Osteoblast (primary cell): Measurements from ENCODE around the gene MCCC1. TPM values are rescaled to one million over a fixed set of nuclear protein-coding genes. Genes with fewer than 3 reads are reported as not detected.
A peak's percentile ranks its signal among the peaks of the same experiment; 100 is the strongest.

ENCODE experiments used
- DNase-seq: peaks from one replicate; pipeline ENCODE4 v3.0.0; 2011; ENCODE audit warnings: low spot score, mixed read lengths; ENCODE audit not compliant: insufficient read length; ENCODE audit errors: missing footprints
- H2AFZ ChIP-seq: 2 replicates; pipeline ENCODE4 v1.6.0; 2011; ENCODE audit warnings: mild to moderate bottlenecking, low read length
- H3K27ac ChIP-seq: 2 replicates; pipeline ENCODE4 v1.5.1; 2011; ENCODE audit warnings: mild to moderate bottlenecking, low read depth, low read length, moderate library complexity
- H3K27me3 ChIP-seq: 2 replicates; pipeline ENCODE4 v1.6.0; 2012; ENCODE audit warnings: mild to moderate bottlenecking, control low read depth, inconsistent platforms, low read length, moderate library complexity; ENCODE audit not compliant: insufficient read depth
- H3K36me3 ChIP-seq: 2 replicates; pipeline ENCODE4 v1.5.1; 2011; ENCODE audit warnings: mild to moderate bottlenecking, low read length, control low read depth, moderate library complexity; ENCODE audit not compliant: insufficient read depth
- H3K4me1 ChIP-seq: 2 replicates; pipeline ENCODE4 v1.5.1; 2011; ENCODE audit warnings: mild to moderate bottlenecking, low read length, control low read depth, moderate library complexity; ENCODE audit not compliant: insufficient read depth
- H3K4me2 ChIP-seq: 2 replicates; pipeline ENCODE4 v1.6.0; 2011; ENCODE audit warnings: mild to moderate bottlenecking, low read length; ENCODE audit not compliant: insufficient read depth
- H3K4me3 ChIP-seq: fragments of 200-600 bp; sonication (generic); 3 replicates; pipeline ENCODE4 v1.5.1; 2012; ENCODE audit warnings: mild to moderate bottlenecking, low read length, inconsistent platforms; ENCODE audit not compliant: insufficient read depth
- H3K79me2 ChIP-seq: 2 replicates; pipeline ENCODE4 v1.6.0; 2012; ENCODE audit warnings: mild to moderate bottlenecking, low read length, control low read depth, inconsistent platforms; ENCODE audit not compliant: insufficient read depth
- H3K9me3 ChIP-seq: 2 replicates; pipeline ENCODE4 v1.5.1; 2011; ENCODE audit warnings: low read depth, low read length, control low read depth
- H4K20me1 ChIP-seq: 2 replicates; pipeline ENCODE4 v1.6.0; 2012; ENCODE audit warnings: mild to moderate bottlenecking, low read length, control low read depth; ENCODE audit not compliant: insufficient read depth
- total RNA-seq: library from RNA; depleted of rRNA; stranded (reverse); fragments of >200 nt; gene quantifications from 2 replicates; pipeline ENCODE4 v1.2.3, GENCODE V29; 2012
- TF ChIP-seq, protein P1 (sequence below): IDR thresholded peaks from 2 replicates; pipeline ENCODE4 v1.5.1; 2011; ENCODE audit warnings: mild to moderate bottlenecking, low read depth, low read length, moderate library complexity; ENCODE audit errors: extremely low read depth

The MCCC1 gene
- 20.6 TPM in 2 replicates for total RNA-seq

DNA sequence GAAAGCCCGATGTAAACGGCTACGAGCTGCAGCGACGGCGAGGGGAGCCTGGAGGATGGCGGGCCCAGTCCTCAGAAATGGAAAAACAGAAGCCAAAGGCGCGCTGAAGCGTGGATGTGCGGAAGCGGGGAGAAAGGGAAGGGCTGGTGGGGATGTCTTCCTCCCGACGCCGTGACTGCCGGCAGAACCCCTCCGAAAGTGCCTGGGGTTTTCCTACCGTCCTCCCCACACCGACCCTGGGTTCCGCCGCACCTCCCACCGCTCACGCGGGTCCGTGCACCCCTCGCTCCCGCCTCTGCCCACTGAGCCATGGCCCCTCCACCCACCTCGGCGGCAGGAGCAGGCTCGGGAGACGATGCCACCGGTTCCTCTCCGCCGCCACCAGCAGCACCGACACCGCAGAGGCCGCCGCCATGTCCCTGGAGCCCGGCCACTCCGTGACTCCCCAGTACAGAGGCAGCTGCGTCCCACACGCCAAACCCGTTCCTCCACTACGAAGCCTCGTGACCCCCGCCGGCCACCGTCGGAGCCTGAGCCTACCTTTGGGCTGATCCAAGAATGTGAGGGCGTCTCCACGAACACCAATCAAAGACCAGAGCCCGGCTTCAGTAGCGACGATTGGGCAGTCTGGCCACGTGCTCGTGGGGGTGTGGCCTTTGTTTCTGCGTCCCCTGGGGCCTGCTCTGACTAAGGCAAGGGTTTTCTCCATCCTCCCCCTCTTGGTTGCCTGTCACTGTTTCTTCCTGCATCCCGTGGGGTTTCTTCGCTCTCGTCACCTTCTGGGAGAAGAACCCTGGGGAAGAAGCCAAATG lies at the start of gene MCCC1:
Gene MCCC1, minus strand, starts transcription at position 471 of the 812 bp plus-strand sequence. Its CDS starts 56 bp downstream, at position 415.
- Histone ChIP-seq H3K79me2 (peaks cover 26% of the 10 kb centered on the region), H3K4me3 (peak within 1 kb of the TSS; percentile 92), H3K27ac (peak within 1 kb of the TSS; percentile 75), H3K4me2 (peak within 1 kb of the TSS; percentile 88), H3K27me3 (no peaks in the 10 kb centered on the region), H3K4me1 (peaks cover 17% of the 10 kb centered on the region), H3K36me3 (no peaks in the 10 kb centered on the region), H3K9me3 (no peaks in the 10 kb centered on the region), H2AFZ (peak within 1 kb of the TSS; percentile 97), H4K20me1 (no peaks in the 10 kb centered on the region)
- peak; percentile 98 for DNase-seq
- TF ChIP-seq, protein P1, sequence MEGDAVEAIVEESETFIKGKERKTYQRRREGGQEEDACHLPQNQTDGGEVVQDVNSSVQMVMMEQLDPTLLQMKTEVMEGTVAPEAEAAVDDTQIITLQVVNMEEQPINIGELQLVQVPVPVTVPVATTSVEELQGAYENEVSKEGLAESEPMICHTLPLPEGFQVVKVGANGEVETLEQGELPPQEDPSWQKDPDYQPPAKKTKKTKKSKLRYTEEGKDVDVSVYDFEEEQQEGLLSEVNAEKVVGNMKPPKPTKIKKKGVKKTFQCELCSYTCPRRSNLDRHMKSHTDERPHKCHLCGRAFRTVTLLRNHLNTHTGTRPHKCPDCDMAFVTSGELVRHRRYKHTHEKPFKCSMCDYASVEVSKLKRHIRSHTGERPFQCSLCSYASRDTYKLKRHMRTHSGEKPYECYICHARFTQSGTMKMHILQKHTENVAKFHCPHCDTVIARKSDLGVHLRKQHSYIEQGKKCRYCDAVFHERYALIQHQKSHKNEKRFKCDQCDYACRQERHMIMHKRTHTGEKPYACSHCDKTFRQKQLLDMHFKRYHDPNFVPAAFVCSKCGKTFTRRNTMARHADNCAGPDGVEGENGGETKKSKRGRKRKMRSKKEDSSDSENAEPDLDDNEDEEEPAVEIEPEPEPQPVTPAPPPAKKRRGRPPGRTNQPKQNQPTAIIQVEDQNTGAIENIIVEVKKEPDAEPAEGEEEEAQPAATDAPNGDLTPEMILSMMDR, result no peak

DNA sequence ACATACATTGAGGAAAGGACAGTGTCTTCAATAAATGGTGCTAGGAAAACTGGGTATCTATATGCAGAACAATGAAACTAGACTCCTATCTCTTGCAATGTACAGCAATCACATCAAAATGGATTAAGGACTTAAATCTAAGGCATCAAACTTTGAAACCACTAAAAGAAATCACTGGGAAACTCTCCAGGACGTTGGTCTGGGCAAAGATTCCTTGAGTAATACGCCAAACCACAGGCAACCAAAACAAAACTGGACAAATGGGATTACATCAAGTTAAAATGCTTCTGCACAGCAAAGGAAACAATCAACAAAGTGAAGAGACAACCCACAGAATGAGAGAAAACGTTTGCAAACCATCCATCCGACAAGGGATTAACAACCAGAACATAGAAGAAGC lies 48.8 kb upstream of the MCCC1 start:
- TF ChIP-seq, protein P1, result no peak
- Histone ChIP-seq H4K20me1 (no peaks in the 10 kb centered on the region), H3K27ac (no peak overlapping the region), H3K4me2 (no peak overlapping the region), H3K27me3 (peaks cover 24% of the 10 kb centered on the region), H3K9me3 (no peaks in the 10 kb centered on the region), H3K36me3 (no peaks in the 10 kb centered on the region), H2AFZ (no peak overlapping the region), H3K4me3 (no peak overlapping the region), H3K79me2 (no peaks in the 10 kb centered on the region), H3K4me1 (no peaks in the 10 kb centered on the region)
- no peak for DNase-seq

DNA sequence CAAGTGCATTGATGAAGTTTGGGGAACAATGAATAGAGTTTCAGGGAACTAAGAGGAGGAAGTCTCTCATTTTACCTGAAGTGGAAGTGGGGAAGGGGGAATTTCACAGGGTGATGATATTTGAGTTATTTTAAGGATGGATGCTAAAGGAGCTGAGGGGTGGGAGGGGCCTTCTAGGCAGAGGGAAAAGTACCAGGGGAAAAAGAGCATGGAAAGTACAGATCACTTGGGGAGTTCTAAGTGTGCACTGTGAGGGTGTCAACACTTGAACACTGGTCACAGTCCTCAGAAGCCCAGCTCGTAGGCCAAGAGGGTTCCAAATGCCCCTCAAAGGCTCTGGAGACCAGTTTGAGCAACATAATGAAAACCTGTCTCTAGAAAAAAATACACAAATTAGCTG lies 45.1 kb upstream of the MCCC1 start:
- Histone ChIP-seq H3K27ac (no peak overlapping the region), H3K4me2 (no peak overlapping the region), H3K4me3 (no peak overlapping the region), H3K79me2 (no peaks in the 10 kb centered on the region), H3K4me1 (no peaks in the 10 kb centered on the region), H4K20me1 (no peaks in the 10 kb centered on the region), H3K36me3 (no peaks in the 10 kb centered on the region), H3K27me3 (peaks cover 12% of the 10 kb centered on the region), H3K9me3 (no peaks in the 10 kb centered on the region), H2AFZ (no peak overlapping the region)
- DNase-seq, result no peak
- TF ChIP-seq, protein P1, result no peak

DNA sequence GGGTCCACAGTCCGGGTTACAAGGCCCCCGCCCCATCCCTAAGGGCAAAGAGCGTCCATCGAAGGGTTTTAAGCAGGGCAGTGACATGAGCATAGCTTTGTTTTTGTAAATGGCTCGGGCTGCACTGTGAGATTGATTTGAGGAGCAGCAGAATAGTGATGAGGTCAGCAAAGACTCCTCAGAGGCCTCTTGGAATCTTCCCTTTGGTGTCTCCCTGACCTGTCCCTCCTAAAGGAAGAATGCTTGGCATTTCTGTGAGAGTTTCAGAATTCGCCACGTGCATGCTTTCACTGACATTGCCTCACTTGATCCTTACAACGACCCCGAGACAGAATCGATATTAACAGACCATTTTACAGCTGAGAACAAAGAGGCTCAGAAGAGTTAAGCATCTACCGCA lies 42.9 kb upstream of the MCCC1 start:
- Histone ChIP-seq H3K9me3 (no peaks in the 10 kb centered on the region), H3K36me3 (no peaks in the 10 kb centered on the region), H3K27me3 (peaks cover 12% of the 10 kb centered on the region), H3K4me3 (no peak overlapping the region), H4K20me1 (no peaks in the 10 kb centered on the region), H2AFZ (no peak overlapping the region), H3K79me2 (no peaks in the 10 kb centered on the region), H3K4me1 (no peaks in the 10 kb centered on the region), H3K27ac (no peak overlapping the region), H3K4me2 (no peak overlapping the region)
- TF ChIP-seq, protein P1, result no peak
- DNase-seq, result no peak
